Fibroblast of lung (primary cell): ENCODE data around the gene SENP1.

ENCODE experiments used
- EZH2 ChIP-seq: IDR thresholded peaks from 2 replicates; pipeline ENCODE4 v1.5.1; 2012; ENCODE audit warnings: low read length, control low read depth, mild to moderate bottlenecking; ENCODE audit errors: missing control alignments
- TF ChIP-seq, protein P1 (sequence below), 2 donors: IDR thresholded peaks in 1 of 2; conservative IDR thresholded peaks in 1 of 2; 1 replicate in 1 of 2; 2 replicates in 1 of 2; pipeline ENCODE4 v1.5.1; 2011 to 2012; ENCODE audit warnings: low read length in 2 of 2, control low read depth in 1 of 2, inconsistent platforms in 1 of 2, low read depth in 1 of 2, mild to moderate bottlenecking in 1 of 2

DNA sequence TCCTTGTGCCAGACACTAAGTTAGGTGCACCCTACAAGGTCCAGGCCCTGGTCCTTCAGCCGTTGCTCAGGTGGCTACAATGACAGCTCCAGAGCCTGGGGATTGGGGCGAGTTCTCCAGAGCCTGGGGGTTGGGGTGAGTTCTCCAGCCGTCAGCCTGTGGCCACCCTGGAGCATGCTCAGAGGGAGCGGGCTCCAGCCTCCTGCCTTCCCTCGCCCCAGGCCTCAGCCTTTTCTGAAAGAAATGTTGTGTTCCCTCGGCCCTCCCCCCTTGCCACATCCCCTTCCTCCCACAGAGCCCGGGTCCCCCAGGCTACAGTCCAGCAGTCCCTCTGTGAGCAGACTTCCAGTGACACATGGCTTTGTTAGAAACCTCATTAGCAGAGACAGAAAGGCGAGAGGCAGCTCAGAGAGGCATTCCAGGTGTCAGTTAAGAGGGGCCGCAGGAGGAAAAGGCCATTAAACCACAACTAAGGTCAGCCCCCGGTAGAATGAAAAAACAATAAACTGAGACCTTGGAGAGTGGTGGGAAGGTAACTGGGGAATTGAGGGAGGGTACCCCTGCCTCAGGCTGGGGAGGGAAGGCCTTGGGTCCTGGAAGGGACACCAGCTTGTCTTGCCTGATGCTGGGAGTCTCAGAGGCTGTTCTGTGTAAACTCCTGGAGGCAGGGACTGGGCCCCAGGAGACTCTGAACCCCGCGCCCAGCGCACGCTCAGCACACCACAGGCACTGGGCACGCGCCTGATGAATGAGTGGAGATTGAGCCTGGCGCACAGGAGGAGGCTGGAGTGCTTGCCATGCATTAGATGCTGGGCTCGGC, 78.5 kb downstream of the SENP1 start:
- TF ChIP-seq, protein P1, sequence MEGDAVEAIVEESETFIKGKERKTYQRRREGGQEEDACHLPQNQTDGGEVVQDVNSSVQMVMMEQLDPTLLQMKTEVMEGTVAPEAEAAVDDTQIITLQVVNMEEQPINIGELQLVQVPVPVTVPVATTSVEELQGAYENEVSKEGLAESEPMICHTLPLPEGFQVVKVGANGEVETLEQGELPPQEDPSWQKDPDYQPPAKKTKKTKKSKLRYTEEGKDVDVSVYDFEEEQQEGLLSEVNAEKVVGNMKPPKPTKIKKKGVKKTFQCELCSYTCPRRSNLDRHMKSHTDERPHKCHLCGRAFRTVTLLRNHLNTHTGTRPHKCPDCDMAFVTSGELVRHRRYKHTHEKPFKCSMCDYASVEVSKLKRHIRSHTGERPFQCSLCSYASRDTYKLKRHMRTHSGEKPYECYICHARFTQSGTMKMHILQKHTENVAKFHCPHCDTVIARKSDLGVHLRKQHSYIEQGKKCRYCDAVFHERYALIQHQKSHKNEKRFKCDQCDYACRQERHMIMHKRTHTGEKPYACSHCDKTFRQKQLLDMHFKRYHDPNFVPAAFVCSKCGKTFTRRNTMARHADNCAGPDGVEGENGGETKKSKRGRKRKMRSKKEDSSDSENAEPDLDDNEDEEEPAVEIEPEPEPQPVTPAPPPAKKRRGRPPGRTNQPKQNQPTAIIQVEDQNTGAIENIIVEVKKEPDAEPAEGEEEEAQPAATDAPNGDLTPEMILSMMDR (conservative IDR thresholded peaks at IDR 0.05 in 1 of 2, IDR thresholded peaks at IDR 0.05 in 1 of 2; ENCODE audit: low read depth in 1 of 2, low read length in 2 of 2): no peak
- TF ChIP-seq EZH2: no peak
